Measurements from ENCODE around the gene HLA-DQA2.

DNA sequence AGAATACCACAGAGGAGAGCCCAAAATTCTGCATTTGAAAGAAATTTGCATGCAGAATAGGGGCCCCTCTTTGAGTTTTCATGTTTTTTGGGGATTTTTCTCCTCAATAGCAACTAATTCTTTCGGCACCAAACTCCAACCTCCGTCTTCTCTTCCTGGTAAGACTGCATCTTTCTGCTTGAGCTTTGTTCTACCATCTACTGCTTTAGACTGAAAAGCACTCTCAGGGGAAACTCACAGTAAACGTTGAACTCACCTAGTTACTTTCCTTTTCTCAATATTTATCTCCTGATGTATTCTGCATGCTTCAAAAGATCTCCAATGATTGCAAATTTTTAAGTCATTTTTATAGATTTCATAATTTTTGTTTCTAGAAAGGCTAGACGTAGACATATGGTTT is 37.8 kb upstream of the HLA-DQA2 start:
- no peak for TF ChIP-seq MYNN (CRISPR knock-in tag; IDR thresholded peaks at IDR 0.05; ENCODE audit: low read depth)
- no peak for TF ChIP-seq ZNF598 (CRISPR knock-in tag; IDR thresholded peaks at IDR 0.05; ENCODE audit: borderline replicate concordance)
- TF ChIP-seq TCF7L2 (IDR thresholded peaks at IDR 0.05; ENCODE audit: low read depth, low read length) = no peak
- no peak for TF ChIP-seq FOXM1 (CRISPR knock-in tag; IDR thresholded peaks at IDR 0.05)
- TF ChIP-seq, protein P1, sequence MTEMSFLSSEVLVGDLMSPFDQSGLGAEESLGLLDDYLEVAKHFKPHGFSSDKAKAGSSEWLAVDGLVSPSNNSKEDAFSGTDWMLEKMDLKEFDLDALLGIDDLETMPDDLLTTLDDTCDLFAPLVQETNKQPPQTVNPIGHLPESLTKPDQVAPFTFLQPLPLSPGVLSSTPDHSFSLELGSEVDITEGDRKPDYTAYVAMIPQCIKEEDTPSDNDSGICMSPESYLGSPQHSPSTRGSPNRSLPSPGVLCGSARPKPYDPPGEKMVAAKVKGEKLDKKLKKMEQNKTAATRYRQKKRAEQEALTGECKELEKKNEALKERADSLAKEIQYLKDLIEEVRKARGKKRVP (CRISPR knock-in tag; IDR thresholded peaks at IDR 0.05) = no peak
- TF ChIP-seq, protein P2, sequence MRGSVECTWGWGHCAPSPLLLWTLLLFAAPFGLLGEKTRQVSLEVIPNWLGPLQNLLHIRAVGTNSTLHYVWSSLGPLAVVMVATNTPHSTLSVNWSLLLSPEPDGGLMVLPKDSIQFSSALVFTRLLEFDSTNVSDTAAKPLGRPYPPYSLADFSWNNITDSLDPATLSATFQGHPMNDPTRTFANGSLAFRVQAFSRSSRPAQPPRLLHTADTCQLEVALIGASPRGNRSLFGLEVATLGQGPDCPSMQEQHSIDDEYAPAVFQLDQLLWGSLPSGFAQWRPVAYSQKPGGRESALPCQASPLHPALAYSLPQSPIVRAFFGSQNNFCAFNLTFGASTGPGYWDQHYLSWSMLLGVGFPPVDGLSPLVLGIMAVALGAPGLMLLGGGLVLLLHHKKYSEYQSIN (CRISPR knock-in tag; IDR thresholded peaks at IDR 0.05; ENCODE audit: borderline replicate concordance) = no peak
- TF ChIP-seq CTCF (CRISPR knock-in tag; IDR thresholded peaks at IDR 0.05) = no peak
- no peak for TF ChIP-seq JUN (CRISPR knock-in tag; IDR thresholded peaks at IDR 0.05)
- no peak for TF ChIP-seq KLF6 (CRISPR knock-in tag; IDR thresholded peaks at IDR 0.05)
- TF ChIP-seq POLR2A (IDR thresholded peaks at IDR 0.05; ENCODE audit: insufficient read depth in 1 of 2, low read depth in 2 of 2, low read length in 2 of 2) = no peak
- no peak for TF ChIP-seq ETV5 (CRISPR knock-in tag; IDR thresholded peaks at IDR 0.05; ENCODE audit: borderline replicate concordance)
- no peak for TF ChIP-seq ZNF138 (CRISPR knock-in tag; IDR thresholded peaks at IDR 0.05; ENCODE audit: low read depth)
- no peak for TF ChIP-seq ZNF318 (CRISPR knock-in tag; IDR thresholded peaks at IDR 0.05)
- TF ChIP-seq ZBTB3 (CRISPR knock-in tag; IDR thresholded peaks at IDR 0.05; ENCODE audit: borderline replicate concordance, low read depth) = no peak

All from HepG2 (cell line).